Liver (tissue), 3 donors: Measurements from ENCODE around the gene MAFF.

Source experiments
- CTCF ChIP-seq: fragments of 150-350 bp; IDR thresholded peaks from 2 replicates; pipeline ENCODE4 v1.5.1; 2017; ENCODE audit warnings: improper control_type of control experiment, low read depth, low read length; ENCODE audit not compliant: missing input control
- EGR1 ChIP-seq, 2 donors: IDR thresholded peaks; 2 replicates each; pipeline ENCODE4 v1.6.1; 2016 to 2018; ENCODE audit warnings: antibody characterized with exemption in 2 of 2, low read depth in 2 of 2
- GABPA ChIP-seq, 2 donors: IDR thresholded peaks in 1 of 2; conservative IDR thresholded peaks in 1 of 2; 2 replicates each; pipeline ENCODE4 v1.6.1; 2016; ENCODE audit warnings: antibody characterized with exemption in 2 of 2, mild to moderate bottlenecking in 1 of 2, moderate library complexity in 1 of 2
- RAD21 ChIP-seq, 2 donors: IDR thresholded peaks; 2 replicates each; pipeline ENCODE4 v1.6.1; 2016; ENCODE audit warnings: antibody characterized with exemption in 2 of 2, mild to moderate bottlenecking in 2 of 2
- REST ChIP-seq: IDR thresholded peaks from 2 replicates; pipeline ENCODE4 v1.6.1; 2016; ENCODE audit warnings: antibody characterized with exemption, mild to moderate bottlenecking
- RXRA ChIP-seq, 2 donors: IDR thresholded peaks; 2 replicates each; pipeline ENCODE4 v1.6.1; 2017 to 2018; ENCODE audit warnings: antibody characterized with exemption in 2 of 2, mild to moderate bottlenecking in 1 of 2
- SP1 ChIP-seq: IDR thresholded peaks from 2 replicates; pipeline ENCODE4 v1.6.1; 2018; ENCODE audit warnings: antibody characterized with exemption, mild to moderate bottlenecking
- ZBTB33 ChIP-seq: IDR thresholded peaks from 2 replicates; pipeline ENCODE4 v1.6.1; 2016; ENCODE audit warnings: antibody characterized with exemption
- donor health status: healthy.
- donor health status: healthy.

- TF ChIP-seq CTCF (no peak), RAD21 (IDR thresholded peaks at IDR 0.05) (no peak), SP1 (no peak), GABPA (IDR thresholded peaks at IDR 0.05 in 1 of 2, conservative IDR thresholded peaks at IDR 0.05 in 1 of 2) (no peak), RXRA (IDR thresholded peaks at IDR 0.05) (no peak), REST (no peak), ZBTB33 (no peak), EGR1 (IDR thresholded peaks at IDR 0.05; ENCODE audit: low read depth in 2 of 2) (no peak)
These were observed 25.3 kb downstream of the MAFF start for GRCh38 chr22:38226853-38227649.
